Measurements from ENCODE around the gene SFTPB.

GRCh38 chr2:85692039-85692645, 24.1 kb upstream of the SFTPB start:
- TF ChIP-seq POLR2AphosphoS5 (IDR thresholded peaks at IDR 0.05; ENCODE audit: borderline replicate concordance, low read depth, low read length) (no peak), EZH2 (IDR thresholded peaks at IDR 0.05) (no peak), FOXP2 (optimal IDR thresholded peaks at IDR 0.05; ENCODE audit: control extremely low read depth, extremely low read length, insufficient read depth) (no peak)

All from SK-N-MC (cell line).